SH-SY5Y (cell line): ENCODE results near the gene CNIH1.

Experiments
- GATA2 ChIP-seq: IDR thresholded peaks from 2 replicates; pipeline ENCODE4 v1.6.1; 2011; ENCODE audit warnings: mild to moderate bottlenecking, low read depth, low read length
- GATA3 ChIP-seq: IDR thresholded peaks from 2 replicates; pipeline ENCODE4 v1.6.1; 2011; ENCODE audit warnings: low read depth, mild to moderate bottlenecking, low read length, moderate library complexity

Gene CNIH1

GRCh38 chr14:54440873-54441868, at the start of gene CNIH1:
CNIH1 (minus strand) TSS chr14:54441374; CDS start chr14:54441327, 47 bp downstream.
- TF ChIP-seq GATA3: no peak
- 0 out of 2 replicates have a peak, but pooled peaks have one; percentile 7 for TF ChIP-seq GATA2

GRCh38 chr14:54490445-54491175, 49.4 kb upstream of the CNIH1 start:
- TF ChIP-seq GATA2 (0 out of 2 replicates have a peak, but pooled peaks have one; percentile 12), GATA3 (no peak)

GRCh38 chr14:54489731-54490444, 48.7 kb upstream of the CNIH1 start:
- no peak for TF ChIP-seq GATA2
- no peak for TF ChIP-seq GATA3

- TF ChIP-seq GATA3 (no peak), GATA2 (no peak)
Measured at GRCh38 chr14:54489318-54489683, 48.1 kb upstream of the CNIH1 start.

GRCh38 chr14:54488646-54489317, 47.6 kb upstream of the CNIH1 start, which contains the start of gene GMFB:
GMFB (minus strand) TSS chr14:54488980; CDS start chr14:54488927, 53 bp downstream.
- TF ChIP-seq GATA3: no peak
- no peak for TF ChIP-seq GATA2

- TF ChIP-seq GATA3 (no peak), GATA2 (no peak)
Measured at GRCh38 chr14:54488318-54488645, 47.1 kb upstream of the CNIH1 start.

- TF ChIP-seq GATA3: no peak
- no peak for TF ChIP-seq GATA2
Measured at GRCh38 chr14:54487771-54488170, 46.6 kb upstream of the CNIH1 start.

- TF ChIP-seq GATA2 (no peak), GATA3 (no peak)
Measured at GRCh38 chr14:54486685-54487084, 45.5 kb upstream of the CNIH1 start.

GRCh38 chr14:54483846-54484245, 42.7 kb upstream of the CNIH1 start:
- TF ChIP-seq GATA2 (no peak), GATA3 (no peak)

- TF ChIP-seq GATA2 (no peak), GATA3 (no peak)
Measured at GRCh38 chr14:54483073-54483745, 42.0 kb upstream of the CNIH1 start.

- TF ChIP-seq GATA2 (no peak), GATA3 (no peak)
Measured at GRCh38 chr14:54481695-54482094, 40.5 kb upstream of the CNIH1 start.

- no peak for TF ChIP-seq GATA3
- TF ChIP-seq GATA2: no peak
Measured at GRCh38 chr14:54480830-54481562, 39.8 kb upstream of the CNIH1 start.

GRCh38 chr14:54478636-54479215, 37.6 kb upstream of the CNIH1 start:
- TF ChIP-seq GATA3 (no peak), GATA2 (no peak)
